Measurements from ENCODE around the gene CNOT8. TPM values are rescaled to one million over a fixed set of nuclear protein-coding genes. Genes with fewer than 3 reads are reported as not detected.

CNOT8 gene
- total RNA-seq, 1 donor from 2014 or later, result 56.4 TPM

DNA sequence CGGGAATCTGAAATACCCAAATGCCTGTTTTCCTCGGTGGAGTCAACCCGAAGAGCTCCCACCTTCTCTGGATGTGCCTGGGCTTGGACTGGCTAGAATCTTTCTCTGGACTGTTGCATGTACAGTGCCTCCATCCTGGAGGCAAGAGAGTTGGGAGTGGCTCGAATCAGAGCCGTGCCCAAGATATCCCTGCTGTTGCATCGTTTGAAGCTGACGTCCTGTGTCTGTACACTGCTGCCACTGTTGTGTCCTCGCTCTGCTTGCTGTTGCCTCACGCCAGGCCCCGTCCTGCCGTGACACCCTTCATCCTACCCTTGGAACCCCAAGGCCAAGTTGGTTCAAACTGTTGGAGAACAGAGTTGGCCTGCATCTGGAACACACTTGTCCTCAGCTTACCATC is 43.4 kb upstream of the CNOT8 start:
- peak overlapping the region; percentile 46 for H3K27ac Mint-ChIP-seq
- H3K9me3 Mint-ChIP-seq (ENCODE audit: low read depth), result no peaks in the 10 kb centered on the region
- DNase-seq (ENCODE audit: low spot score, unreplicated experiment), result no peak
- H3K27me3 Mint-ChIP-seq, result no peaks in the 10 kb centered on the region
- no peak overlapping the region for H3K4me3 Mint-ChIP-seq (ENCODE audit: low read depth)
- no peaks in the 10 kb centered on the region for H3K4me1 Mint-ChIP-seq (ENCODE audit: low read depth)
- peaks cover 35% of the 10 kb centered on the region for H3K36me3 Mint-ChIP-seq (ENCODE audit: insufficient read depth)
- TF ChIP-seq, protein P1, sequence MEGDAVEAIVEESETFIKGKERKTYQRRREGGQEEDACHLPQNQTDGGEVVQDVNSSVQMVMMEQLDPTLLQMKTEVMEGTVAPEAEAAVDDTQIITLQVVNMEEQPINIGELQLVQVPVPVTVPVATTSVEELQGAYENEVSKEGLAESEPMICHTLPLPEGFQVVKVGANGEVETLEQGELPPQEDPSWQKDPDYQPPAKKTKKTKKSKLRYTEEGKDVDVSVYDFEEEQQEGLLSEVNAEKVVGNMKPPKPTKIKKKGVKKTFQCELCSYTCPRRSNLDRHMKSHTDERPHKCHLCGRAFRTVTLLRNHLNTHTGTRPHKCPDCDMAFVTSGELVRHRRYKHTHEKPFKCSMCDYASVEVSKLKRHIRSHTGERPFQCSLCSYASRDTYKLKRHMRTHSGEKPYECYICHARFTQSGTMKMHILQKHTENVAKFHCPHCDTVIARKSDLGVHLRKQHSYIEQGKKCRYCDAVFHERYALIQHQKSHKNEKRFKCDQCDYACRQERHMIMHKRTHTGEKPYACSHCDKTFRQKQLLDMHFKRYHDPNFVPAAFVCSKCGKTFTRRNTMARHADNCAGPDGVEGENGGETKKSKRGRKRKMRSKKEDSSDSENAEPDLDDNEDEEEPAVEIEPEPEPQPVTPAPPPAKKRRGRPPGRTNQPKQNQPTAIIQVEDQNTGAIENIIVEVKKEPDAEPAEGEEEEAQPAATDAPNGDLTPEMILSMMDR (IDR thresholded peaks at IDR 0.05; ENCODE audit: unreplicated experiment), result no peak

- TF ChIP-seq, protein P1 (IDR thresholded peaks at IDR 0.05; ENCODE audit: unreplicated experiment), result no peak
- H3K4me3 Mint-ChIP-seq (ENCODE audit: low read depth), result no peak overlapping the region
- peak overlapping the region; percentile 43 for H3K27ac Mint-ChIP-seq
- H3K36me3 Mint-ChIP-seq (ENCODE audit: insufficient read depth), result peaks cover 35% of the 10 kb centered on the region
- no peaks in the 10 kb centered on the region for H3K4me1 Mint-ChIP-seq (ENCODE audit: low read depth)
- H3K9me3 Mint-ChIP-seq (ENCODE audit: low read depth), result no peaks in the 10 kb centered on the region
- no peak for DNase-seq (ENCODE audit: low spot score, unreplicated experiment)
- H3K27me3 Mint-ChIP-seq, result no peaks in the 10 kb centered on the region
Observed at GRCh38 chr5:154815684-154816247, 42.7 kb upstream of the CNOT8 start.

DNA sequence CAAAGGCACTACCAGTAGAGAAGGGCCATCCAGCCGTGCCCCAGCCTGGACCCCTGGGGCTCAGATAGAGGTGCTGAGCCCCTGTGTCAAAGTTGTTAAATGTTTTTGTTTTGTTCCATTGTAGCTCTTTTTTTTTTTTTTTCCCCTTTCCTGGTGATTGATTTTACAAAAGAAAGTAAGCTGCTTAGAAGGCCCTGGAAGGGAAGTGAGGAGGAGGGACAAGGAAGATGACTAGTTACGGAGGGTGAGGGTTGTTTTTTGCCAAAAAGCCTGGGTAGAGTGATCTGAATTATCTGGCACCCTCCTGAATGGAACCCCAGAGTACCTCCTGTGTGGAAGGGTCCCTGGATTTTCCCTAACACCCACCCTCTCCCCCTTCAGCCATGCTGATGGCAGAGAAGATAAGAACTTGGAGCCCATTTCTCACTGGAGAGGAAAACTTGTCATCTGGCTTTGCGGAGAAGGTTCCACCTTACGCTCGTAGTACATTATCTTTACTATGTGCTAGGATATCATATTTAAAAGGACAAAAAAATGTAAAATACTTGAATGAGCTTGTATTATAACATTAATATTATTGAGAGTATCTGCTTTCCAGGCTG is 41.4 kb upstream of the CNOT8 start:
- no peaks in the 10 kb centered on the region for H3K9me3 Mint-ChIP-seq (ENCODE audit: low read depth)
- H3K4me1 Mint-ChIP-seq (ENCODE audit: low read depth), result no peaks in the 10 kb centered on the region
- H3K27me3 Mint-ChIP-seq, result no peaks in the 10 kb centered on the region
- H3K4me3 Mint-ChIP-seq (ENCODE audit: low read depth), result no peak overlapping the region
- peaks cover 37% of the 10 kb centered on the region for H3K36me3 Mint-ChIP-seq (ENCODE audit: insufficient read depth)
- TF ChIP-seq, protein P1 (IDR thresholded peaks at IDR 0.05; ENCODE audit: unreplicated experiment), result no peak
- no peak for DNase-seq (ENCODE audit: low spot score, unreplicated experiment)
- no peak overlapping the region for H3K27ac Mint-ChIP-seq

GRCh38 chr5:154817815-154818214 is 40.6 kb upstream of the CNOT8 start:
- H3K4me1 Mint-ChIP-seq (ENCODE audit: low read depth), result no peaks in the 10 kb centered on the region
- no peaks in the 10 kb centered on the region for H3K9me3 Mint-ChIP-seq (ENCODE audit: low read depth)
- no peak overlapping the region for H3K27ac Mint-ChIP-seq
- no peak for DNase-seq (ENCODE audit: low spot score, unreplicated experiment)
- no peak overlapping the region for H3K4me3 Mint-ChIP-seq (ENCODE audit: low read depth)
- H3K36me3 Mint-ChIP-seq (ENCODE audit: insufficient read depth), result peaks cover 33% of the 10 kb centered on the region
- TF ChIP-seq, protein P1 (IDR thresholded peaks at IDR 0.05; ENCODE audit: unreplicated experiment), result no peak
- no peaks in the 10 kb centered on the region for H3K27me3 Mint-ChIP-seq

DNA sequence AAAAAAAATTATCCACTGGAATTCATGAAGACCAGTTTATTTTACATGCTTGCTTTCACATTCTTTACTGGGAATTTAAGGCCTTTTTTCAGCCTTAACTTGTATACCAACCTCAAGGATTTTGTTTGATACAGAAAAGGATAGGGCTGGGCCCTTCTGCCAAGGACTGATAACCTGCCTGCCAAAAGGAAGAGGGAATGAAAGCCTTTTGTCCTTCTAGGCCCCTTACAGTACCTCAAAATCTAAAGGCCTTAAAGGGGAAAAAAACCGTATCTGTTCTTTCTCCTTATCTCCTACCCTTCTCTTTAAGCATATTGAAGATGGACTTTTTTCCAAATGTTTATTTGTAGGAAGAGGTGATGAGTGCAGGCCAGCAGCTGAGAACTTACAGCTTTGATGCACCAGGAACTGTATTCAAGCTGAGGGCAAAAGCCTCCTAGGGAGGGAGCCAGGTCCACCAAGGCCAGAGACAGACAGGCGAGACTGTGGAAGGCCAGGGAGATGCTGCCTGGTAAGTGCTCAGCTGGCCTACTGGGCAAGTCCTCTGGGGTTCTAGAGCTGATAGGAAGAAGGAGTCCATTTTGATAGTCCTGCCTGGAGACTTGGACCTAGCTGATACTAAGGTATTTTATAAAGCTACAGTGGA is 39.8 kb upstream of the CNOT8 start:
- Mint-ChIP-seq H3K27me3 (no peaks in the 10 kb centered on the region), H3K9me3 (ENCODE audit: low read depth) (no peaks in the 10 kb centered on the region), H3K36me3 (ENCODE audit: insufficient read depth) (peaks cover 30% of the 10 kb centered on the region), H3K27ac (peak overlapping the region; percentile 25), H3K4me3 (ENCODE audit: low read depth) (no peak overlapping the region), H3K4me1 (ENCODE audit: low read depth) (peaks cover 2% of the 10 kb centered on the region)
- no peak for DNase-seq (ENCODE audit: low spot score, unreplicated experiment)
- TF ChIP-seq, protein P1 (IDR thresholded peaks at IDR 0.05; ENCODE audit: unreplicated experiment), result no peak
